Mesendoderm (in vitro differentiated cells): ENCODE data around the gene PIEZO2.
"Not testable (repeated sequence)": the region's sequence is repeated elsewhere in the genome, so short reads cannot be mapped to it uniquely, and the experiment has no call there.

Experiments used
- DNase-seq: peaks from one replicate; pipeline ENCODE4 v3.0.0; 2013
- H2AK5ac ChIP-seq: 2 replicates; pipeline ENCODE4 v1.6.1; 2013; ENCODE audit warnings: low read length, inconsistent platforms
- H2BK120ac ChIP-seq: 2 replicates; pipeline ENCODE4 v1.6.1; 2013; ENCODE audit warnings: low read depth, mild to moderate bottlenecking, low read length, moderate library complexity, mixed read lengths
- H2BK15ac ChIP-seq: replicated peaks from 2 replicates; pipeline ENCODE4 v1.6.1; 2013; ENCODE audit warnings: low read depth, mild to moderate bottlenecking, moderate library complexity
- H2BK5ac ChIP-seq: 2 replicates; pipeline ENCODE4 v1.6.1; 2013; ENCODE audit warnings: low read length, inconsistent platforms
- H3K18ac ChIP-seq: 2 replicates; pipeline ENCODE4 v1.6.1; 2013; ENCODE audit warnings: mild to moderate bottlenecking, low read length, mixed read lengths
- H3K23ac ChIP-seq: one replicate; pipeline ENCODE4 v1.6.1; 2013; ENCODE audit warnings: low read length
- H3K27ac ChIP-seq: 2 replicates; pipeline ENCODE4 v1.5.1; 2013; ENCODE audit warnings: low read depth, mild to moderate bottlenecking, inconsistent platforms, low read length, moderate library complexity
- H3K27me3 ChIP-seq: 2 replicates; pipeline ENCODE4 v1.6.1; 2013; ENCODE audit warnings: low read length, control low read depth, mild to moderate bottlenecking, inconsistent platforms; ENCODE audit not compliant: insufficient read depth, poor library complexity
- H3K36me3 ChIP-seq: 2 replicates; pipeline ENCODE4 v1.6.1; 2013; ENCODE audit warnings: low read length, inconsistent platforms; ENCODE audit not compliant: control insufficient read depth, insufficient read depth
- H3K4ac ChIP-seq: one replicate; pipeline ENCODE4 v1.6.1; 2013; ENCODE audit warnings: low read depth, mild to moderate bottlenecking, low read length, moderate library complexity
- H3K4me1 ChIP-seq: 2 replicates; pipeline ENCODE4 v1.6.1; 2013; ENCODE audit warnings: low read depth, low read length, inconsistent platforms; ENCODE audit not compliant: control insufficient read depth
- H3K4me2 ChIP-seq: 2 replicates; pipeline ENCODE4 v1.6.1; 2013; ENCODE audit warnings: low read length
- H3K4me3 ChIP-seq: 2 replicates; pipeline ENCODE4 v1.5.1; 2013; ENCODE audit warnings: mild to moderate bottlenecking, low read length
- H3K56ac ChIP-seq: one replicate; pipeline ENCODE4 v1.6.1; 2013; ENCODE audit warnings: low read length
- H3K79me1 ChIP-seq: 2 replicates; pipeline ENCODE4 v1.6.1; 2013; ENCODE audit warnings: low read length, inconsistent platforms
- H3K79me2 ChIP-seq: 2 replicates; pipeline ENCODE4 v1.6.1; 2013; ENCODE audit warnings: mild to moderate bottlenecking, low read length; ENCODE audit not compliant: control insufficient read depth, insufficient read depth
- H3K9ac ChIP-seq: 2 replicates; pipeline ENCODE4 v1.6.1; 2013; ENCODE audit warnings: low read length, inconsistent platforms
- H4K5ac ChIP-seq: one replicate; pipeline ENCODE4 v1.6.1; 2013; ENCODE audit warnings: low read length
- H4K8ac ChIP-seq: one replicate; pipeline ENCODE4 v1.6.1; 2013; ENCODE audit warnings: low read depth, mild to moderate bottlenecking, control low read depth, low read length, moderate library complexity
- WGBS: extraction: QIAGEN DNeasy Blood & Tissue Kit; methylation state at CpG from one replicate; pipeline ENCODE4 v1.1.7; 2013; ENCODE audit warnings: low lambda C conversion rate, missing lambda C conversion rate; ENCODE audit not compliant: insufficient coverage; ENCODE audit errors: extremely low coverage; 5-methylcytosine and 5-hydroxymethylcytosine counted together

The PIEZO2 gene

DNA sequence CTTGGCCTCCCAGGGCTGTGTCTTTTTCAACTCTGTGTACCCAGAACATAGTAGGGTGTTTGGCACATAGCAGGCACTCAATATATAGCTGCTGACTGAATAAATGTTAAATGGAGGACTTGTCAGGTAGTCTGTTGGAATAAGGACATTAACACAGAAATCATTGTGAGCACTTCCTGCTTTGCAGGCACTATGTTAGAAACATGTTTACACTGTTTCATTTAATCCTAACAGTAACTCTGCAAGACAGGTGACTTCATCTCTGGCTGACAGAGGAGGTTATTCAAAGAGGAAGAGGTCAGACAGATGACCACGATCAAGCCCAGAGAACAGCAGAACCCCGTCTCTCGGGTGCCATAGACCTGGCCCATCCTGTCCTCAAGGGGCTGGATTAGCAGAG lies 28.0 kb upstream of the PIEZO2 start:
- no peak for DNase-seq
- H3K27me3 ChIP-seq: no peaks in the 10 kb centered on the region
- no peak overlapping the region for H3K4me2 ChIP-seq
- H3K9ac ChIP-seq: no peak overlapping the region
- H3K18ac ChIP-seq: no peak overlapping the region
- H3K4ac ChIP-seq: no peak overlapping the region
- H3K27ac ChIP-seq: no peak overlapping the region
- H2BK120ac ChIP-seq: no peak overlapping the region
- no peak overlapping the region for H2BK5ac ChIP-seq
- no peak overlapping the region for H2AK5ac ChIP-seq
- H3K36me3 ChIP-seq: no peaks in the 10 kb centered on the region
- H3K23ac ChIP-seq: no peak overlapping the region
- no peak overlapping the region for H4K5ac ChIP-seq
- no peaks in the 10 kb centered on the region for H3K4me1 ChIP-seq
- H3K79me2 ChIP-seq: no peaks in the 10 kb centered on the region
- H4K8ac ChIP-seq: no peak overlapping the region
- no peak overlapping the region for H3K4me3 ChIP-seq
- no CpG with 5 or more reads among the region's 3 CpGs for WGBS
- no peak overlapping the region for H3K56ac ChIP-seq
- no peaks in the 10 kb centered on the region for H3K79me1 ChIP-seq
- no peak overlapping the region for H2BK15ac ChIP-seq

DNA sequence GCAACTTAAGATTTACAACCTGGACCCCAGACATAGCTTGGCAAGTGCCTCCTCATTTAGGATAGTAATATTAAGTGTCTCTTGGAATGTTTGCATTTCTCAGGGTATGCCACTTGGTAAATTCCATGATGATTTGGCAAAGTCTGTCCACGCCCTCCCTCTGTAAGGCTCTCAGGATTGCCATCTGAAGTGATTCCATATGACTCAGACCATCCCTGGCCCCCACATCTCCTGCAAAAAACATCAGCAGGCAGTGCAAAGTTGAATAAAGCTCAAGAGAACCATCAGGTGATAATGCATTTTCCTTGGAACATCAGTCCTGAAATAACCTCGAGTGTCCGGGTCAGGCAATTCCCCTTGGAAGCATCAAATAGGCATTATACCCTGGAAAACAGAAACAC lies 27.1 kb upstream of the PIEZO2 start:
- H2BK15ac ChIP-seq: no peak overlapping the region
- no peak overlapping the region for H2BK120ac ChIP-seq
- H3K4me1 ChIP-seq: no peaks in the 10 kb centered on the region
- H3K36me3 ChIP-seq: no peaks in the 10 kb centered on the region
- H3K79me2 ChIP-seq: no peaks in the 10 kb centered on the region
- no peak overlapping the region for H3K56ac ChIP-seq
- no peak overlapping the region for H3K9ac ChIP-seq
- no CpG with 5 or more reads among the region's 3 CpGs for WGBS
- H3K4me2 ChIP-seq: no peak overlapping the region
- no peak for DNase-seq
- H3K27ac ChIP-seq: no peak overlapping the region
- H3K4me3 ChIP-seq: no peak overlapping the region
- H3K27me3 ChIP-seq: no peaks in the 10 kb centered on the region
- H3K4ac ChIP-seq: no peak overlapping the region
- no peak overlapping the region for H3K23ac ChIP-seq
- H2BK5ac ChIP-seq: no peak overlapping the region
- no peak overlapping the region for H2AK5ac ChIP-seq
- H3K79me1 ChIP-seq: no peaks in the 10 kb centered on the region
- H4K5ac ChIP-seq: no peak overlapping the region
- H4K8ac ChIP-seq: no peak overlapping the region
- no peak overlapping the region for H3K18ac ChIP-seq

DNA sequence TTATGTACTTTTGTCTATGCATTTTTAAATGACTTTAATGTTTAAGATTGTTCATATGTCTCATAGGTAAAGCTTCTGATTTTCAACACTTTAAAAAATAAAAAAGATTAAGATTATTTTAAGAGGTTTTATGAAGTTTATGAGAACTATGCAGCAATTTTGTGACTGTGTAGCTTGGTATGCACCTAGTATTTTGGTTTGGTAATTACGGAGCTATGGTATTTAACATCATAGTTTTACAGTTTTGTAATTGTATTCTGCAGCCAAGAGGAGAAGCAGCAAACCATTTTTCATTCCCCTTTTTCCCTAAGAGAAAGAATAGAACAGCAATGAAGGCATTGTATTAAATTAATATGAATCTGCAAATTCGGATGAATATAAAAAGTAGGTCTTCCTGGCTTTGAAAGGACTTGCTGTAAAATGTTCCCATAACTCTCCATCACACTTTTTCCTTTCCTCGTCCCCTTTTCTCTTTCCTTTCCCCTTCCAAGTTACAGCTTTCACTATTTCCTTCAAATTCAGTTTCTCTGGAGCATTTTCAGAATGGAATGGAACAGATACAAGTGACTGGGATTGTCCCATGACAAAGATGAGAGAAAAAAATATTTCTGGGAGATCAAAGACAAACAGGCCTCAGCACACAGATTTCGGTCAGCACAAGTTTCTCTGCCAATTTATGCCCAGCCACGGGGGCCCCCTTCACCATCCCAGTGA lies 26.1 kb upstream of the PIEZO2 start:
- no CpG with 5 or more reads among the region's 5 CpGs for WGBS
- DNase-seq: no peak
- H2BK15ac ChIP-seq: no peak overlapping the region

DNA sequence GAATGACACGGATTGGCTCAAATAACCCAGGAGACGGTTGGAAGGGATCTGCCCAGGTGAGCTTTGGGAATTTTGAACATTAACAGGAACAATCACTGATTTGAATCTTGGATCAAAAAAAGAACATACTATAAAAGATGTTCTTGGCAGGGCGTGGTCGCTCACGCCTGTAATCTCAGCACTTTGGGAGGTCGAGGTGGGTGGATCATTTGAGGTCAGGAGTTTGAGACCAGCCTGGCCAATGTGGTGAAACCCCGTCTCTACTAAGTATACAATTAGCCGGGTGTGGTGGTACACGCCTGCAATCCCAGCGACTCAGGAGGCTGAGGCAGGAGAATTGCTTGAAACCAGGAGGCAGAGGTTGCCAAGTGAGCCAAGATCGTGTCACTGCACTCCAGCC lies 24.8 kb upstream of the PIEZO2 start:
- not testable (repeated sequence) for H3K18ac ChIP-seq, H3K4ac ChIP-seq, H2AK5ac ChIP-seq, H3K4me2 ChIP-seq, H3K23ac ChIP-seq, H4K8ac ChIP-seq, H3K79me1 ChIP-seq, H2BK120ac ChIP-seq, H3K27me3 ChIP-seq, H2BK5ac ChIP-seq, H3K9ac ChIP-seq, DNase-seq, H3K4me1 ChIP-seq, H3K27ac ChIP-seq, H2BK15ac ChIP-seq, H3K36me3 ChIP-seq, H3K79me2 ChIP-seq, H3K56ac ChIP-seq, H3K4me3 ChIP-seq, H4K5ac ChIP-seq
- no CpG with 5 or more reads among the region's 11 CpGs for WGBS

More for the DNA sequence above, 26.1 kb upstream of the PIEZO2 start:
- Histone ChIP-seq H3K4me3 (no peak overlapping the region), H4K8ac (no peak overlapping the region), H3K9ac (no peak overlapping the region), H3K79me1 (no peaks in the 10 kb centered on the region), H4K5ac (no peak overlapping the region), H2BK120ac (no peak overlapping the region), H3K4ac (no peak overlapping the region), H3K27ac (no peak overlapping the region), H3K23ac (no peak overlapping the region), H3K79me2 (no peaks in the 10 kb centered on the region), H3K36me3 (no peaks in the 10 kb centered on the region), H2BK5ac (no peak overlapping the region), H3K4me1 (no peaks in the 10 kb centered on the region), H3K18ac (no peak overlapping the region), H3K56ac (no peak overlapping the region), H3K27me3 (no peaks in the 10 kb centered on the region), H2AK5ac (no peak overlapping the region), H3K4me2 (no peak overlapping the region)

DNA sequence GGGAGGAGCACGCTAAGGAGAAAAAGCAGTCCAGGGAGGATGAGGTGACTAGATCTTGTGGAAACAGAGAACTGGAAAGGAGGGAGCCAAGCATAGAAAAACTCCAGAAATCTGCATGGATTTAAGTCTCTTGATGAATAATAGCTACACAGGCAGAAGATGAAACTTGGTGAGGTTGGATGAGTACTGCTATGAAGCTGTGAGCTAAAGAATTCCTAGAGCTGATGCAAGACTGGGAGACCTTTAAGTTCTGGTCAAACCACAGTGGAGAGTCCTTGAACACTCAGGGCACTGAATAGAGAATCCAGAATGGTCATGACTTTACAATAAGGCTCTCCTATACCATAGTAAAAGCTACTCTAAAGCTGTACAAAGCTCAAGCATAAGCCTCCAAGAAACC lies 18.4 kb upstream of the PIEZO2 start:
- Histone ChIP-seq H3K27ac (no peak overlapping the region), H3K23ac (no peak overlapping the region), H2AK5ac (no peak overlapping the region), H4K8ac (no peak overlapping the region), H3K4me1 (peaks cover 4% of the 10 kb centered on the region), H3K56ac (no peak overlapping the region), H3K79me2 (no peaks in the 10 kb centered on the region), H3K4me2 (no peak overlapping the region), H4K5ac (no peak overlapping the region), H2BK15ac (no peak overlapping the region), H2BK120ac (no peak overlapping the region), H3K4me3 (no peak overlapping the region), H3K79me1 (no peaks in the 10 kb centered on the region), H3K9ac (no peak overlapping the region), H3K27me3 (no peaks in the 10 kb centered on the region), H2BK5ac (no peak overlapping the region), H3K18ac (no peak overlapping the region), H3K4ac (no peak overlapping the region), H3K36me3 (no peaks in the 10 kb centered on the region)
- no CpG with 5 or more reads among the region's 1 CpG for WGBS
- no peak for DNase-seq

DNA sequence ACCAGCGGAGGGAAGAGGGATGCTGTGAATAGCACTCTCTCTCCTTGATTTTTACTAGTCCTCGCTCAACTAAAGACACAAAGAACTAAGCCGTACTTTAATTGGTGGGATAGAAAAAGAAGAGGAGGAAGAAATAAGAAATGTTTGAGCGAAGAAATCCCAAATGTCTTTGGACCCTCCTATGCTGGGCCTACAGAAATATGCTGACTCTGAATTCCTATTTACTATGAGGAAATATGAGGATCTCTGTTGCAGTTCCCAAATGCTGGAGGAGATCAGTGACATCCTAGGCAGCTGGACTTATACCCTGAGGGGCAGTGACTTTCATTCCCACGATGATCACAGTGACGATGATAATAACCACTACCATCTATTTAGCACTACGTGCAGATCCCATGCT lies 16.6 kb upstream of the PIEZO2 start:
- DNase-seq: no peak
- H3K4me2 ChIP-seq: no peak overlapping the region
- H2BK120ac ChIP-seq: no peak overlapping the region
- H3K79me2 ChIP-seq: no peaks in the 10 kb centered on the region
- H3K79me1 ChIP-seq: no peaks in the 10 kb centered on the region
- no CpG with 5 or more reads among the region's 7 CpGs for WGBS
- H3K4me3 ChIP-seq: no peak overlapping the region
- H3K27ac ChIP-seq: no peak overlapping the region
- H3K56ac ChIP-seq: no peak overlapping the region
- no peak overlapping the region for H2AK5ac ChIP-seq
- H3K27me3 ChIP-seq: no peaks in the 10 kb centered on the region
- H3K9ac ChIP-seq: no peak overlapping the region
- peaks cover 8% of the 10 kb centered on the region for H3K4me1 ChIP-seq
- H2BK15ac ChIP-seq: no peak overlapping the region
- H3K36me3 ChIP-seq: no peaks in the 10 kb centered on the region
- no peak overlapping the region for H4K5ac ChIP-seq
- H3K4ac ChIP-seq: no peak overlapping the region
- H4K8ac ChIP-seq: no peak overlapping the region
- no peak overlapping the region for H3K18ac ChIP-seq
- no peak overlapping the region for H2BK5ac ChIP-seq
- H3K23ac ChIP-seq: no peak overlapping the region
